HUDEP-2 (cell line): ENCODE measurements around the gene DOCK7.

Experiments
- DNase-seq, 76 experiments: peaks; one replicate each; lab custom pipeline; 2025; ENCODE audit not compliant: unreplicated experiment in 76 of 76; lab: John Stamatoyannopoulos, UW

The DOCK7 gene

GRCh38 chr1:62426237-62426636 is 261.9 kb downstream of the DOCK7 start:
- DNase-seq: no peak

- DNase-seq: peak in 11 of 76 experiments; percentile 2 to 44 (median 8)
These were observed 263.1 kb downstream of the DOCK7 start for GRCh38 chr1:62425041-62425440.

GRCh38 chr1:62424411-62424810 is 263.8 kb downstream of the DOCK7 start:
- peak in 25 of 76 experiments; percentile 4 to 65 (median 17) for DNase-seq

- DNase-seq: no peak
These were observed 264.5 kb downstream of the DOCK7 start for GRCh38 chr1:62423580-62424242.

- no peak for DNase-seq
These were observed 268.0 kb downstream of the DOCK7 start for GRCh38 chr1:62420214-62420613.

- DNase-seq: no peak
These were observed 270.7 kb downstream of the DOCK7 start for GRCh38 chr1:62417351-62417999.

- DNase-seq: no peak
These were observed 272.5 kb downstream of the DOCK7 start for GRCh38 chr1:62415687-62416086.

- DNase-seq: peak in 19 of 76 experiments; percentile 1 to 46 (median 22)
These were observed 280.7 kb downstream of the DOCK7 start for GRCh38 chr1:62407398-62408009.

- DNase-seq: no peak
These were observed 281.6 kb downstream of the DOCK7 start for GRCh38 chr1:62406576-62406975.

GRCh38 chr1:62405247-62405646 is 282.9 kb downstream of the DOCK7 start:
- DNase-seq: no peak
